Stimulated activated CD8-positive, alpha-beta memory T cell treated with anti-CD3 and anti-CD28 coated beads, Interleukin-7, amount 100 ng/mL, for 4 hours (primary cell): ENCODE data around the gene LFNG.

Experiments
- DNase-seq, 2 donors: peaks; one replicate each; pipeline ENCODE4 v3.0.0-alpha.2; 2020; ENCODE audit warnings: low read depth in 2 of 2

Gene LFNG

GRCh38 chr7:2483494-2483893 is 36.1 kb upstream of the LFNG start:
- DNase-seq, result no peak

DNA sequence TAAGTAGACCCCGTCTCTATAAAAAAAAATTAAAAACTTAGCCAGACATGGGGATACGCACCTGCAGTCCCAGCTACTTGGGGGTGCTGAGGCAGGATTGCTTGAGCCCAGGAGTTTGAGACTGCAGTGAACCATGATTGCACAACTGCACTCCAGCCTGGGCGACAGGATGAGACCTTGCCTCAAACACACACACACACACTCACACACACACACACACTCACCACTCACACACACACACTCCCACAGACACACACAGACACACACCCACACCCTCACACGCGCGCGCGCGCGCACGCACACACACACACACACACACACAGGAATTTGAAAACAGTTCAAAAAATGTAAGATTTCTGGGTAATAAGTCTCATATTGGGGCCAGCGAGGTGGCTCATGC is 34.7 kb upstream of the LFNG start:
- DNase-seq, result no peak

DNA sequence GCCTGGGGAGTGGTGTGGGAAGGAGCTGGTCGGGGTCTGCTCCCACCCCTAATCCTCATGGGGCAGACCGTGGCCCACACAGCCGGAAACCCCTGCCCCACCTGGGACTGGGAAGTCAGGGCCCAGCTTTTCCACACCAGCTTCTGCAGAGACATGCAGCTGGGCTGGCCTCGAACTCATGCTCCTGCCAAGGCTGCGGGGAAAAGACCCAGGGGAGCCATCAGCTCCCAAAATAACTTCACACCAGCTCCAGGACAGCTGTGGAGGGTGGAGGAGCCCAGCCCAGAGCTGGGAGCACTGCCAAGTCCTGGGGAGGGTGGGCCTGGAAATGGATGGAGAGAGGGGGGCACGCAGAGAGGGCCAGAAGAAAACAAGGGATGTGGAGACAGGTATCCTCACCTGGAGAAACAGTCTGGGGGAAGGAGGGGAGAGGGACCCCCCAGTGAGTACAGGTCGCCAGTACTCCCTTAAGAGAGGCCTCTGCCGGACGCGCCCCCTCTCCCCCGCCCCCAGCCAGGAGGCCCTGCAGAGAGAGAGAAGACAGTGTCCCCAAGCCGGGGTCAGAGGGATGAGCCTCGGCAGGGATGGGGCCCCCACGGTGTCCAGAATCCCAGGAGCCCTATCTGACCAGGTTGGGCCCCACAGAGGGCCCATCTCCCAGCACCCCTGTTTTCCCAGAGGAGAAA is 31.8 kb upstream of the LFNG start:
- DNase-seq, result no peak

DNA sequence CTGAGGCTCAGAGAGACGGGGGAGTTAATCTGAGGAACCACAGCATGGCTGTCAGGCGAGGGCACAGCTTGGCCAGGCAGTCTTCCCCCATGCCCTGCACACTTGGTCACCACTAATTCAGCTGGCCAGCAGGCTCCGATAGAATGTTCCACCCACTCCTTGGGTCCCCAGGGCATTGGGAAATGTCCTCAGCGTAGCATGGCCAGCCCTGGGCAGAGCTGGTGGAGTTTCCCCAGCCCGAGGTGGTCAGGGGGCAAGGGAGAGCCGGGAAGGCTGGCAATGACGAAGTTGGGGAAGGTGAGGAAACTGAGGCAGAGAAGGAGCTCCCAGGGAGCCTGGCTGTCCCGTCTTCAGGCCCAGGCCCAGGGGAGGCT is 31.3 kb upstream of the LFNG start:
- no peak for DNase-seq

DNA sequence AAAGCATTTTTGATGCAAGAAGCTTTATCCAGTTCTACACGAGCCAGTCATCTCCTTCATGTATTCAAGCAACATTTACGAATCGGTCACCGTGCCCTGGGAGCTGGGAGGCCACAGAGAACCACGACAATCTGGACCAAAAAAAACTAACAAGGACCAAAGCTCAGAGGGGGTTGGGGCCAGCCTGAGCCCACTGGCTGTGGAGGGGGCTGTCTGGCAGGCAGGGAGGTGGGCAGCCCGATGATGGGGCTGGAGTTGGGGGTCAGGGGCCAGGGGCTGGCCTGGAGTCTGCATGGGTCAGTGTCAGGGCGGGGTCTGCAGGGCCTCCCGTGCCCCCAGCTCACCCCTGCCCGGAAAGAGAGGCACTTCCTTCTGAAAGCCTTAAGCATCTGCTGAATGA is 30.9 kb upstream of the LFNG start:
- no peak for DNase-seq

- DNase-seq, result no peak
These were observed 29.4 kb upstream of the LFNG start for GRCh38 chr7:2490181-2490651.

GRCh38 chr7:2492038-2492437 is 27.5 kb upstream of the LFNG start:
- DNase-seq, result no peak

DNA sequence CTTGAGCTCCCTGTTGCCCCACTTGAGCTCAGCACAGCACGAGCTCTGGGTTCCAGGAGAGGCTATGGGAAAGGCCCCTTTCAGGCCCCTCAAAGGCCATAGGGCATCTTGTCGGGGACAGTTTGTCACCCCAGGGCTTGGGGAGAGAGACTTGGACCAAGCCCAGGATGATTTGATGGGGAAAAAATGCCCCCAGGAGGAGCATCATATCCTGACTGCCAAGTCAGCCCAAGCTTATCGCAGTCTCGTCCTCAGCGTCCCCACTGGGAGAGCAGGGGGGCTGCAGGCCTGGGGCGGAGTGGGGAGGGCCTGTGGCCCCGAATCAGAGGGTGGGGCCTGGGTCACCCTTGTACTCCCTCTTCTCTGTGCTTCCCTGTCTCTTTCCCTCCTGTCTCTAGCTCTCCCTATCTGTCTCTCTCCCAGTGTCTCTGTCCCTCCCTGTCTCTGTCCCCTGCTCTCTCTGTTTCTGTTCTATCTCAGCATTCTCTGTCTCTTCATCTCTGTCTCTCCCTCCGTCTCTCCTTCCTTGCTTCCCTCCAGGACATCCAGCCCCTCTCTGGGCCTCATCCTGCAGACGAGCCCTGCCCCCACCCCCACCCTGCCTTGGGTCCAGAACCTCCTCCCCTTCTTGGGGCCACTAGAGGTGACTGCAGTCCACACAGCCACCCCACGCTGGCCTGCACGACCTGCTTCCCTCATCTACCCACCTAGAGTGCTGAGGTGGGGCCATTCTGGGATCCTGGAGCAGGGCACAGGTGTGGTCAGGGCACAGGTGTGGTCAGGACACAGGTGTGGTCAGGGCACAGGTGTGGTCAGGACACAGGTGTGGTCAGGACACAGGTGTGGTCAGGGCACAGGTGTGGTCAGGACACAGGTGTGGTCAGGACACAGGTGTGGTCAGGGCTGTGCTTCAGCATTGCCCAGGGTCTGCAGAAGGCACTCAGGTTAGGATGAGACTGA is 26.1 kb upstream of the LFNG start:
- DNase-seq, result no peak

- no peak for DNase-seq
These were observed 25.1 kb upstream of the LFNG start for GRCh38 chr7:2494191-2495130.

- DNase-seq, result no peak
These were observed 23.9 kb upstream of the LFNG start for GRCh38 chr7:2495418-2496299.

DNA sequence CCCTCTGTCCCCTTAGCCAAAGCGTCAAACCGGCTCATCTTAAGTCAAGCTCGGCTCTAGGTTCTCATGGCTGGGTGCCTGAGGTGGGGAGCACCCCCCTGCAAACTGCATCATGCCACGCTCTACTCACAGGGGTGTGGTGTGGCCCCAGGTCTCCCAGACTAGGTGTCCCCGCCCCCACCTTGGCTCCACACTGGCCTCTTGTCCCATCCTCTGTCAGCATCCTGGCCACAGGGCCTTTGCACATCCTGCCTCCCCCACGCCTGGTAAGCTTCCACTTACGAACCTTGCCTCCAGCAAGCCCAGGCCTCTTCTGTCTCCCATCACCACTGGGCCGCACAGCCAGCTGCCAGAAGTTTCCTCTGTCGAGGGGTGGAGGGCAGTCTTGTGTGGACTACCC is 23.2 kb upstream of the LFNG start:
- DNase-seq, result no peak

DNA sequence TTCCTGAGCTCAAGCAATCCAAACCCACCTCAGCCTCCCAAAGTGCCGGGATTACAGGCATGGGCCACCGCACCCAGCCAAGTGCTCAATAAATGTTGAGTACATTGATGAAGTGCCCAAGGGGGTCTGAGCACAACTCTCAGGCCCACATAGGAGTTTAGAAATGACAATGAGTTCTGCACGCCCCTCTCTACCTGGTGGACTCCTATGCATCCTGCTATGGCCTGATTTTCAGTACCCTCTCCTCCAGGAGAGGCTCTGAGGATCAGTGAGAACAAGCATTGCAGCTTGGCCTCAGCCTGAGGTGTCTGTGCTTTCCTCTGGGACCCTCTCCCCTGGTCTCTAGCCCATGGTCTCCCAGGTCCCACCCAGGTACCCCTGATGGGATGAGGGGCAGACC is 22.5 kb upstream of the LFNG start:
- no peak for DNase-seq

DNA sequence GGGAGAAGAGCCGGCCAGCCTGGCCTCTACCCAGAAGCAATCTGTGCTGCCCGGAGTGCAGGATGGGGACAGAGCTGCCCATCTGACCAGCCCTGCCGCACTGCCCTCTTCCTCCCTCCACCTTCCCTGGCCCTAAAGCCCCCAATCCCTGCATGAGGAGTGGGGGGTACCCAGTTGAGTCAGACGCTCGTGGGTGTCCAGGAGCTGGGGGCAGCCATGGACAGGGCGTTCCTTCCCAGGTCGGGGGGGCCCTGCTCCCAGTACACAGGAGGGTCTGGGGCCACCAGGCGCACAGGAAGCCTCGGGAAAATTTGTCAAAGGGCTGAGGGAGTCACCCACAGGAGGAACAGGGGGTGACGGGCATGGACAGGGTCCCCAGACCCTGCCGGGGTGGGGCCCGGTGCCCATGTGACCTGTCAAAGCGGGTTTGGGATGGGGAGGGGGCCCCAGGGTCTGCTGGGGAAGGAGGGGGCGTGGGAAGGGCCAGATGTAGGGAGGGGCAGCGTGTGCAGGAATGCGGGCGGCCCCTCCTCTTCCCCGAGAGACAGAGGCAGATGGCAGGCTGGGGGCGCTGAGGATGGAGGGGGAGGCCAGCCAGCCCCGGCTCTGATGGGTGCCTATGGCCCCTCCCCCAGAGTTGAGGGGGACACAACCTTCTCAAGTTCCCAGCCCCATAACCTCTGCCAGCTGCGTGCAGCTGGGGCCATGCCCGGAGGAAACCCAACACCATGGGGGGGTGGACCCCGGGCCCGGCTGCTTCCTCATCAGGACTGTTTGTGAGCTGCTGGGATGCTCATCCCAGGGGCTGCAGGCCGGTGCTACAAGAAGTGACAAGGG is 21.9 kb upstream of the LFNG start:
- no peak for DNase-seq

GRCh38 chr7:2498708-2499107 is 20.9 kb upstream of the LFNG start:
- no peak for DNase-seq

DNA sequence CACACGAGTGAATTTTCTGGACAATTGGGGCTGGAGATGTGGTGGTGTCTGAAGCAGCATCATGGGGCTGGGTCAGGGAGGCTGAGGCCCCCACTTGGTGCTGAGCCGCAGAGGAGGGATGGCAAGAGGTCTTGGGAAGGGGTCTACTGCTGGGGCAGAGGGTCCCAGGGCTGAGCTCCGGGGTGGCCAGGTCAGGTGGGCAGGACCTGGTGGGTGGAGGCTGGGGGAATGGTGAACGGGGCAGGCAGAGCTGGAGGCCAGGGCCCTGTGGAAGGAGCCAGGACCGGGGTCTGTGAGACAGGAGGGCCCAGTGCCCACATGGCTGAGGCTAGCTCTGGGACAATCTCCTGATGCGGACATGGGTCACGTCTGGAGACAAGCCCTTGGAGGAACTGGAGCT is 20.4 kb upstream of the LFNG start:
- DNase-seq, result no peak

DNA sequence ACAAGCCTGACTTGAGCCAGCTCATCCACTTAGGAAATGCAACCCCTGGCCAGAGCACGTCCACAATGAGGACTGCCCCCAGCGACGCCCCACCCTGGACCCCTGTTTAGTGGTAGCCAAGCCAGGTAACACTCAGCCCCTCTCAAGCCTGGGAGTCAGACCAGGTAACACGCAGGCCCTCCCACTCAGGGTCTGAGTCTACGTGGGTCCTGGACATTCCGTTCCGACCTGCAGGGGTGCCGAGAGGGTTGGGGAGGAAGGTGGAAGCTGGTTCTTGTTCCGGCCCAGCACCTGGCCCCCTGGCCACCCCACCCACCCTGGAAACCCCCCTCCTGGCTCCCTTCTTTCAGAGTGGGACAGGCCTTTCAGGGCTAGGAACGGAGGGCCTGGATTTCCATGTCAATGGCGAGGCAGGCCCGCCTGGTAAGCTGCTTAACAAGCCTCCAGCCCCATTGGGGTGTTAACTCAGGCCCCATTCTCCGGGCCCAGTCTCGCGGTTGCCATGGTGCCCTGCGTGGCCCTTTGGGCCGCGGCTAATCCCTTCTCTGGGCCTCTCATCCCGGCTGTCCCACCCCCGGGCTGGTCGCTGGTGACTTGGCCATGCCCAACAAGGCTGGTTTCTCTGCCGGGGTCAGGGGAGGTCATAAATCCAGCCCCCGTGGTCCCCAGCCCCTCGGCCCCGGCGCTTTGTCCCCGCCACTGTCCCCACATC is 19.7 kb upstream of the LFNG start:
- DNase-seq, result no peak

GRCh38 chr7:2500701-2501100 is 18.9 kb upstream of the LFNG start:
- no peak for DNase-seq

DNA sequence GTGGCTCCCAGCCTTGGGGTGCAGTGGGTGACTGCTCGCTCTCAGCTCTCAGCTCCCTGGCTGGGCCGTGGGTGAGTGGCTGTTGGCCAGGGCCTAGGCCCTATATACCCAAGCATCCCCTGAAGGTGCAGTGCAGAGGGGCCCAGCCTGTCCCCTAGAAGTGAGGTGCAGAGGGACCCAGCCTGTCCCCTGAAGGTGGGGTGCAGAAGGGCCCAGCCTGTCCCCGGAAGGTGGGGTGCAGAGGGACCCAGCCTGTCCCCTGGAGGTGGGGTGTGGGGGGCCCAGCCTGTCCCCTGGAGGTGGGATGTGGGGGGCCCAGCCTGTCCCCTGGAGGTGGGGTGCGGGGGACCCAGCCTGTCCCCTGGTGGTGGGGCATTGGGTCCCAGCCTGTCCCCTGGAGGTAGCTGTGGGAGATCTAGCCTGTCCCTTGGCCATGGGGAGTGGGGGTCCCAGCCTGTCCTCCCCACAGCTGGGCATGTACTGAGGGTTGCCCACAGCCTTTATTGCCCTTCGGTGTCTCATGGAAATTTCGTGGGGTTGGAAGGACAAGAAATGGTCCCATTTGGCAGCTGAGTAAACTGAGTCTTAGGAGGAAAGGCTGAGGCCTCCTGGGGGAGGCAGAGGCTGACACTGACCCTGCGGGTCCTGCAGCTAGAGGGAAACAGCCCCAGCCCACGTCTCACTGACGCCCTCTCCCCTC is 17.5 kb upstream of the LFNG start:
- no peak for DNase-seq

DNA sequence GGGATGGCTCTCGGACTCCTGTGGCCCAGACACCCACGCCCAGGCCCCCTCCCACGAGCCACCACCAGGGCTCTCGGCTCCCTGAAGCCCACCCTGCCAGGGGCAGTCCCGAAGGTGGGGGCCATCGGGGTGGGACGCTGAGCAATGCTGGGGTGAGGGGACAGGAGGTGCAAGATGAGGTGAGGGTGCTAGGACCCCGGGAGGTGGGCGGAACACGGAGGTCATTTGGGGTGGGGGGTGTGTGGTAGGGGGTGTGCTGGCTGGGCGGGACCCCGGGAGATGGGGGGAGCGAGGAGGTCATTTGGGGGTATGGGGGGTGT is 17.0 kb upstream of the LFNG start:
- DNase-seq, result no peak
